Bronchial epithelial cell (primary cell): ENCODE measurements around the gene DMD. TPM values are rescaled to one million over a fixed set of nuclear protein-coding genes. Genes with fewer than 3 reads are reported as not detected.
A peak's percentile ranks its signal among the peaks of the same experiment; 100 is the strongest.

Experiments
- DNase-seq: peaks from one replicate; pipeline ENCODE4 v3.0.0-alpha.2; 2010; ENCODE audit warnings: low read depth
- FAIRE-seq: peaks from 2 replicates; lab custom pipeline; 2011; peaks lifted over from hg19 to GRCh38; lab: Jason Lieb, UNC
- H3K27me3 ChIP-seq: 2 replicates; pipeline ENCODE4 v1.5.1; 2011; ENCODE audit warnings: low read length; ENCODE audit not compliant: control insufficient read depth, insufficient read depth
- H3K36me3 ChIP-seq: 2 replicates; pipeline ENCODE4 v1.5.1; 2011; ENCODE audit warnings: low read length; ENCODE audit not compliant: control insufficient read depth, insufficient read depth
- H3K4me3 ChIP-seq: 2 replicates; pipeline ENCODE4 v1.5.1; 2011; ENCODE audit warnings: mild to moderate bottlenecking, low read depth, low read length, control low read depth
- total RNA-seq: library from RNA; depleted of rRNA; stranded (reverse); fragments of >200 nt; gene quantifications from 2 replicates; pipeline ENCODE4 v1.2.1, GENCODE V29; 2014
- TF ChIP-seq, protein P1 (sequence below): IDR thresholded peaks from 2 replicates; pipeline ENCODE4 v1.5.1; 2011; ENCODE audit warnings: mild to moderate bottlenecking, moderate library complexity, low read length, control low read depth, inconsistent platforms; ENCODE audit not compliant: insufficient read depth, severe bottlenecking

Gene DMD
- total RNA-seq, 1 donor from 2014 or later: 4.5 TPM

DNA sequence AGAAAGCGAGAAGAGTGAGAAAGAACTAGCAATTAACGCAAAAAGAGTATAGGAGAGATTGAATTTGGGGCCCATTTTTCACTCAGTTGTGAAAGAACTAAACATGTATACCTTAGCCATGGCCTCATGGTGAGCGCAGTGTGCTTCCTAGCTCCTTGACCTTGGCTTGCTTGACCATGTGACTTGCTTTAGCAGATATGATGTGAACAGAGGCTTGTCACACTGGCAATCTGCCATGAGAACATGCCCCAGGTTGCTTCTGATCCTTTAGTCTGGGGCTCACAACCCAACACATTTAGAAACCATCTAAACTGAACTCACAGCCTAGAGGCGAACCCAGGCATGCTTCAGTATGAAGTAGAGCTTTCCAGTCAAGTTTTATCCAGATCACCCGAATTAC lies 1879.4 kb downstream of the DMD start:
- DNase-seq: peak; percentile 63
- no peak overlapping the region for H3K4me3 ChIP-seq
- TF ChIP-seq, protein P1, sequence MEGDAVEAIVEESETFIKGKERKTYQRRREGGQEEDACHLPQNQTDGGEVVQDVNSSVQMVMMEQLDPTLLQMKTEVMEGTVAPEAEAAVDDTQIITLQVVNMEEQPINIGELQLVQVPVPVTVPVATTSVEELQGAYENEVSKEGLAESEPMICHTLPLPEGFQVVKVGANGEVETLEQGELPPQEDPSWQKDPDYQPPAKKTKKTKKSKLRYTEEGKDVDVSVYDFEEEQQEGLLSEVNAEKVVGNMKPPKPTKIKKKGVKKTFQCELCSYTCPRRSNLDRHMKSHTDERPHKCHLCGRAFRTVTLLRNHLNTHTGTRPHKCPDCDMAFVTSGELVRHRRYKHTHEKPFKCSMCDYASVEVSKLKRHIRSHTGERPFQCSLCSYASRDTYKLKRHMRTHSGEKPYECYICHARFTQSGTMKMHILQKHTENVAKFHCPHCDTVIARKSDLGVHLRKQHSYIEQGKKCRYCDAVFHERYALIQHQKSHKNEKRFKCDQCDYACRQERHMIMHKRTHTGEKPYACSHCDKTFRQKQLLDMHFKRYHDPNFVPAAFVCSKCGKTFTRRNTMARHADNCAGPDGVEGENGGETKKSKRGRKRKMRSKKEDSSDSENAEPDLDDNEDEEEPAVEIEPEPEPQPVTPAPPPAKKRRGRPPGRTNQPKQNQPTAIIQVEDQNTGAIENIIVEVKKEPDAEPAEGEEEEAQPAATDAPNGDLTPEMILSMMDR: no peak

DNA sequence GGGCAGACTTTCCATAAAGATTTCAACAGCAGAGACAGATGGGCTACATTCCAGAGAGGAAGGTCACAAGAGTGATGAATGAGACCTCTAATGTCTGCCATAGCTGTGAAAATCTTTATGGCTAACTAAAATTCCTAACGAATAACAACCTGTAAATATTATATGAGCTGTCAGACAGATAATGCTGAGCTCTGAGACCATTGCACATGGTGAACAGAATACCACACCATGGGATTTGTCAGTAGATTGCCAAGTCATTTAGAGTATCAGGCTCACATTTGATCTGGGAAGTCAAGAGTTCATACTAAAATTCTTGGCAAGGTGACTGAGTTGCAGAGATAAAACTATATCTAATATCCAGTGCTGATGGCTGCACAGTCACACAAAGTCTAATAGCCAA lies 1880.3 kb downstream of the DMD start:
- DNase-seq: no peak
- Histone ChIP-seq H3K27me3 (no peaks in the 10 kb centered on the region), H3K36me3 (no peaks in the 10 kb centered on the region), H3K4me3 (no peak overlapping the region)
- TF ChIP-seq, protein P1: no peak
- FAIRE-seq: no peak

More for the DNA sequence above, 1879.4 kb downstream of the DMD start:
- Histone ChIP-seq H3K36me3 (no peaks in the 10 kb centered on the region), H3K27me3 (no peaks in the 10 kb centered on the region)
- FAIRE-seq: no peak

DNA sequence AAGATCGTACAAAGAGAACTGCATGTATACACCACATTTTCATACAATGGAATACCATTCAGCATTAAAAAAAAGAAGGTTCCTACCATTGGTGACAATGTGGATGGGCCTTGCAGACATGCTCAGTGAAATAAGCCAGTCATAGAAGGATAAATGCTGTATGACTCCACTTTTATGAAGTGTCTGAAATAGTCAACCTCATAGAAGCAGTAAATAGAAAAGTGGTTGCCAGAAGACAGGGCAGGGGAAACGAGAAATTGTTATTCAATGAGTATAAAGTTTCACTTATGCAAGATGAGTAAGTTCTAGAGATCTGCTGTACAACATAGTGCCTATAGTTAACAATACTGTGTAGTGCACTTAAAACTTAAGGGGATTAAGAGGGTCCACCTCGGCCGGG lies 1882.1 kb downstream of the DMD start:
- no peak overlapping the region for H3K4me3 ChIP-seq
- no peak for DNase-seq
- H3K27me3 ChIP-seq: no peaks in the 10 kb centered on the region
- TF ChIP-seq, protein P1: no peak
- FAIRE-seq: no peak
- H3K36me3 ChIP-seq: no peaks in the 10 kb centered on the region

DNA sequence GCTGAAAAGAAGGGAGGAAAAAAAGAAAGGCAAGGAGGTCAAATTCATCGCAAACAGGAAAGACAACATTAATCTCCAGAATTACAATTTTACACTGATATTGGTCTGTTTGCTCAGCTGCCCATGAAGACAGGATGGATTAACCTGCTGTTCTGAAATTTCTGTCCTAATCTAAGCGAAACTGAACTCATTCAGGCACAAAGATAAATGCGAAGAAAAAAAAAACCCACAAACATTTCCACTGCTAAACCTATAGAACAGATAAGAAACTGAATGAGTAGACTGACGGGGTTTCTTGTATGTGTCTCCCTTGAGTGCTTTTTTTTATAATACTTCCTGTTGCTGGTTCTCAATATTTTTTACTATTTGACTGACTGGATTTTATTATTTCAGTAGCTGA lies 1887.7 kb downstream of the DMD start:
- Histone ChIP-seq H3K36me3 (no peaks in the 10 kb centered on the region), H3K27me3 (no peaks in the 10 kb centered on the region), H3K4me3 (no peak overlapping the region)
- FAIRE-seq: no peak
- TF ChIP-seq, protein P1: no peak
- no peak for DNase-seq

DNA sequence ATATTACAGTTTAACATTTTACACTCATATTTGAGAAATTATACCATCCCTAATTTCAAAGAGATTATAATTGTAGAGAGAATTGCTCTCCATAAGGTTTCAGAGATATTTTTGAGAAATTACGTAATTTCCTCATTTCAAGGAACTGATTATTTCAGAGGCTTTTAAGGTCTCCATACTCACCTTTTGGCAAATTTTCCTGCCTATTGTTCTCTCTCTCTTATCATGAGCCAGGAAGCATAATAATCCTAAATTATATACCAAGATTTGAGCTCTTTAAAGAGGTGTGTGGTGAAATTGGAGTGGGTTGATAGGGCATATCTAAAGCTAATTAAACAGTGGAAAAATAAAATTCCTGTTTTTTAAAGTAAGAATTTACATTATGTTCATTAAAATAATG lies 1890.6 kb downstream of the DMD start:
- DNase-seq (no peak), FAIRE-seq (no peak)
- no peaks in the 10 kb centered on the region for H3K36me3 ChIP-seq
- no peaks in the 10 kb centered on the region for H3K27me3 ChIP-seq
- no peak overlapping the region for H3K4me3 ChIP-seq
- TF ChIP-seq, protein P1: no peak

DNA sequence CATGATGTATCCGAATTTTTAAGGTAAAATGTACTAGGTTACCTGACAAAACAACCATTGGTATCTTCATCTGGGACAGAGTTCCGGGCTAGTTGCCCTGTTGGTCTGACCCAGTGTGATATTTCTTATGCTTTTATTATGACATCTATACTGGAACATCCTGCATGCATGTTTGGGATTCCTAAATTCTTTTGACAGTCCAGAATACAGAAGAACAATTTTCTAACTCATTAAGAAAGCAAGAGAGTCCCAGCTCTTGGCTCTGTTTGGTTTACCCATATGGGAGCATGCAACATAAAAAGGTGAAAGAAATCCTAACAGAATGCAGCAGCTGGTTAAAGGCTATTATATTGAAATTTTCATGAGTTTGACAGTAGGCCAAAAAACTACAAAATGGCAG lies 1891.8 kb downstream of the DMD start:
- TF ChIP-seq, protein P1: no peak
- DNase-seq: no peak
- Histone ChIP-seq H3K4me3 (no peak overlapping the region), H3K27me3 (no peaks in the 10 kb centered on the region), H3K36me3 (no peaks in the 10 kb centered on the region)
- no peak for FAIRE-seq
